ENCODE results near the gene CAB39. TPM values are rescaled to one million over a fixed set of nuclear protein-coding genes. Genes with fewer than 3 reads are reported as not detected.

CAB39 gene
- total RNA-seq, 1 experiment from 2014 or later: 52.5 TPM

DNA sequence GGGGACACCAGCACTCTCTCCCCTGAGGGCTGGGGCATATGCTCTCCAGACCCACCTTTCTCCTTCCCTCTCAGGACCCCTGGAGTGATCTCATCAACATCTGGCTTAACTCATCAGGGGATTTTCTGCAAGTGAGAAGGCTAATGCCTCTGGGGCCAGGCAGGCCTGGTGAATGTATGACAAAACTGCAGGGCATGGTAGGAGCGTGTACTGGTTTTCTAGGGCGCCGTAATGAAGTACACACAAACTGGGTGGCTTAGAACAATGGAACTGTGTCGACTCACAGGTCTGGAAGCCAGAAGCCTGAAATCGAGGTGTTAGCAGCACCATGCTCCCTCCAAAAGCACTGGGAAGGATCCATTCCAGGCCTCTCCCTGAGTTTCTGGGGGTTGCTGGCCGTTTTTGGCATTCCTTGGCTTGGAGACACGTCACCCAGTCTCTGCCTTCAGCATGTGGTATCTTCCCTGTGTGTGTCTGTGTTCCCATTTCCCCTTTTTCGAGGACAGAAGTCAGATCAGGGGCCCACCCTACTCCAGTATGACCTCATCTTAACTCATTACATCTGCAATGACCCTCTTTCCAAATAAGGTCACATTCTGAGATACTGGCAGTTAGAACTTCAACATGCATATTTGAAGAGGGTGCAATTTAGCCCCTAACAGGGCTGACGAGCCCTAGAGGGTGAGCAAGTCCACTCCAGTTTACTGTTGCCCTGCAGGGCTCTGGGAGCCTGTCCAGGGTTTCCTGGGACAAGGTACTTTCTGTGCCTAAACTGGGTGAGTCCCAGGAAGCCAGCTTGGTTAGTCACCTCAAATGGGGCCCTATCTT, 45.5 kb upstream of the CAB39 start:
- H3K36me3 ChIP-seq (ENCODE audit: low read depth, low read length): no peaks in the 10 kb centered on the region
- no peak overlapping the region for H3K9ac ChIP-seq (ENCODE audit: low read length)
- H4K20me1 ChIP-seq (ENCODE audit: low read length): no peaks in the 10 kb centered on the region
- 0 out of 2 replicates have a peak overlapping the region, but pooled peaks have one; percentile 12 for H3K4me2 ChIP-seq (ENCODE audit: low read length)
- intact Hi-C loops (cut with micrococcal nuclease): no loop called here
- no peaks in the 10 kb centered on the region for H3K9me2 ChIP-seq (replicated peaks; ENCODE audit: low read length)
- H3K79me2 ChIP-seq (ENCODE audit: low read length): no peaks in the 10 kb centered on the region
- DNase-seq (peak; percentile 42), ATAC-seq (peak; percentile 49)
- peak overlapping the region; percentile 0; the same call in 1 of the 2 replicates for H3K27ac ChIP-seq (ENCODE audit: low read length)
- peaks cover 28% of the 10 kb centered on the region for H3K4me1 ChIP-seq (ENCODE audit: insufficient read depth, low read length)
- POLR2A ChIA-PET (ENCODE audit: unreplicated experiment): no interaction called here
- CTCF ChIA-PET: interaction anchor here (0.5 kb wide), 1 partner anchor 38 kb away, joined by 4 read pairs; no protein-coding TSS in a partner anchor
- no peaks in the 10 kb centered on the region for H3K27me3 ChIP-seq (ENCODE audit: low read length)
- H3K9me3 ChIP-seq (ENCODE audit: low read length): no peaks in the 10 kb centered on the region
- TF ChIP-seq, protein P1, sequence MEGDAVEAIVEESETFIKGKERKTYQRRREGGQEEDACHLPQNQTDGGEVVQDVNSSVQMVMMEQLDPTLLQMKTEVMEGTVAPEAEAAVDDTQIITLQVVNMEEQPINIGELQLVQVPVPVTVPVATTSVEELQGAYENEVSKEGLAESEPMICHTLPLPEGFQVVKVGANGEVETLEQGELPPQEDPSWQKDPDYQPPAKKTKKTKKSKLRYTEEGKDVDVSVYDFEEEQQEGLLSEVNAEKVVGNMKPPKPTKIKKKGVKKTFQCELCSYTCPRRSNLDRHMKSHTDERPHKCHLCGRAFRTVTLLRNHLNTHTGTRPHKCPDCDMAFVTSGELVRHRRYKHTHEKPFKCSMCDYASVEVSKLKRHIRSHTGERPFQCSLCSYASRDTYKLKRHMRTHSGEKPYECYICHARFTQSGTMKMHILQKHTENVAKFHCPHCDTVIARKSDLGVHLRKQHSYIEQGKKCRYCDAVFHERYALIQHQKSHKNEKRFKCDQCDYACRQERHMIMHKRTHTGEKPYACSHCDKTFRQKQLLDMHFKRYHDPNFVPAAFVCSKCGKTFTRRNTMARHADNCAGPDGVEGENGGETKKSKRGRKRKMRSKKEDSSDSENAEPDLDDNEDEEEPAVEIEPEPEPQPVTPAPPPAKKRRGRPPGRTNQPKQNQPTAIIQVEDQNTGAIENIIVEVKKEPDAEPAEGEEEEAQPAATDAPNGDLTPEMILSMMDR (conservative IDR thresholded peaks at IDR 0.05; ENCODE audit: low read depth, low read length): no peak
- no peak for TF ChIP-seq EZH2 (IDR thresholded peaks at IDR 0.05; ENCODE audit: low read length, unreplicated experiment)
- no peak for TF ChIP-seq EZH2phosphoT487 (IDR thresholded peaks at IDR 0.05; ENCODE audit: borderline replicate concordance, low read length)
- no peak overlapping the region for H3K4me3 ChIP-seq (ENCODE audit: low read length)
- H3F3A ChIP-seq (ENCODE audit: low read length, unreplicated experiment): no peaks in the 10 kb centered on the region
- peak overlapping the region; percentile 19; the same call in 1 of the 2 replicates for H2AFZ ChIP-seq (ENCODE audit: low read length)
- no TSS peak for BruUV-seq (replicated peaks)

DNA sequence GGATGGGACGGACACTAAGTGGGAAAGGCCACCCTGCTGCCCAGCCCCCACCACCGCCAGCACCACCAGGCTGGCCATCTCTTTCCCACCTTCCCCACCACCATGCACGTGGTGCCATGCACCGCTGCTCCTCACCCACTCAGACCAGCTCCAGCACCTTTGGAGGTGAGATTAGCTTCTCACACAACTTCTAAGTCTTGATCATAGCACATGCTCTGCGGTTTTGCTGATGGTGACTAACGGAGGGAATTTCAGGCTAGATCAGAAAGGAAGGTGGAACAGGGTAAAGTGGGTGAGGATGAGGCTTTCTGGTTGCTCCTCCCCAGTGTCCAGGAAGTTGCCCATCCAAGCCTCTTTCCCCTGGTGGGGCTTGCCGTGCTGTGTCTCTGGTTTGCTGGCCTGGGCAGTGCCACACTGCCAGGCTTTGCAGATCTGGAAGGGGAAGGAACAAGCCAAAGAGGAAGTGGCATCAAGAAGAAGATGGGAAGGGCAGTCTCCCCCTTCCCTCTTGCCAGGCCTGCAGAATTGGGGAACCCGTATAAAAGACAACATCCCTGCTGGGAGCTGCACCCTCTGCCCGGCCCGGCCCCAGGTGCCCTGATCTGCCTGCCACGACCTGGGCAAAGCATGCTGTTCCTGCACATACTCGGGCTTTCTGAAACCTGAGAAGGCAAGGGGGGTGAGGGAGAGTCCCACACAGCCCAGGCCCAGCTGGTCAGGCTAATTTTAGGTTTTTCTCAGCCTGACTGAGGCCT, 44.3 kb upstream of the CAB39 start:
- Histone ChIP-seq H3K9ac (ENCODE audit: low read length) (no peak overlapping the region), H4K20me1 (ENCODE audit: low read length) (no peaks in the 10 kb centered on the region), H3F3A (ENCODE audit: low read length, unreplicated experiment) (no peaks in the 10 kb centered on the region), H2AFZ (ENCODE audit: low read length) (peak overlapping the region; percentile 48; the same call in 1 of the 2 replicates), H3K4me3 (ENCODE audit: low read length) (no peak overlapping the region), H3K36me3 (ENCODE audit: low read depth, low read length) (no peaks in the 10 kb centered on the region), H3K27ac (ENCODE audit: low read length) (no peak overlapping the region), H3K4me1 (ENCODE audit: insufficient read depth, low read length) (peaks cover 28% of the 10 kb centered on the region), H3K4me2 (ENCODE audit: low read length) (no peak overlapping the region), H3K79me2 (ENCODE audit: low read length) (no peaks in the 10 kb centered on the region), H3K27me3 (ENCODE audit: low read length) (no peaks in the 10 kb centered on the region), H3K9me2 (replicated peaks; ENCODE audit: low read length) (no peaks in the 10 kb centered on the region), H3K9me3 (ENCODE audit: low read length) (no peaks in the 10 kb centered on the region)
- ChIA-PET CTCF (interaction anchor here (0.6 kb wide), 1 partner anchor 16 kb away, joined by 5 read pairs; no protein-coding TSS in a partner anchor), POLR2A (ENCODE audit: unreplicated experiment) (no interaction called here)
- peak; percentile 29 for ATAC-seq
- BruUV-seq (replicated peaks): no TSS peak
- TF ChIP-seq, protein P1 (conservative IDR thresholded peaks at IDR 0.05; ENCODE audit: low read depth, low read length): no peak
- TF ChIP-seq EZH2 (IDR thresholded peaks at IDR 0.05; ENCODE audit: low read length, unreplicated experiment) (no peak), EZH2phosphoT487 (IDR thresholded peaks at IDR 0.05; ENCODE audit: borderline replicate concordance, low read length) (no peak)
- intact Hi-C loops (cut with micrococcal nuclease): no loop called here
- no peak for DNase-seq

Data from PC-3 (cell line).